ENCODE results near the gene OPCML.
"Not testable (repeated sequence)": the region's sequence is repeated elsewhere in the genome, so short reads cannot be mapped to it uniquely, and the experiment has no call there.

Gene OPCML

GRCh38 chr11:132370114-132370513 lies 1162.2 kb downstream of the OPCML start:
- DNase-seq = not testable (repeated sequence)

- DNase-seq = no peak
Measured at GRCh38 chr11:132367293-132367692, 1165.0 kb downstream of the OPCML start.

- no peak for DNase-seq
Measured at GRCh38 chr11:132365650-132366049, 1166.7 kb downstream of the OPCML start.

Measured in inflammatory macrophage treated with lipopolysaccharide for 1 hour (primary cell).